Endothelial cell of umbilical vein (primary cell): ENCODE results near the gene DOCK1. TPM values are rescaled to one million over a fixed set of nuclear protein-coding genes. Genes with fewer than 3 reads are reported as not detected.

ENCODE experiments used
- BruUV-seq: library from RNA; stranded (reverse); fragments of 400-500 nt; replicated peaks from 2 replicates; lab custom pipeline; 2021; lab: Mats Ljungman, UMichigan
- CTCF ChIA-PET: fragments of 300-600, 350-600 bp; sonication (Branson Sonifier 250); formaldehyde crosslinking; loops from one replicate; lab custom pipeline; 2021; ENCODE audit warnings: antibody characterized with exemption, inconsistent platforms; lab: Charles Lee
- POLR2A ChIA-PET: fragments of 300-600, 350-600 bp; sonication (Branson Sonifier 250); formaldehyde crosslinking; loops from one replicate; lab custom pipeline; 2021; ENCODE audit warnings: antibody characterized with exemption, inconsistent platforms; lab: Charles Lee
- DNase-seq: peaks from one replicate; pipeline ENCODE4 v3.0.0-alpha.2; 2011; ENCODE audit warnings: low read depth, low spot score
- FAIRE-seq: peaks from 2 replicates; lab custom pipeline; 2011; peaks lifted over from hg19 to GRCh38; lab: Jason Lieb, UNC
- H2AFZ ChIP-seq: 2 replicates; pipeline ENCODE4 v1.6.0; 2012; ENCODE audit warnings: low read depth, low read length, control low read depth, inconsistent platforms
- H3K27ac ChIP-seq: 2 replicates; pipeline ENCODE4 v1.5.1; 2011; ENCODE audit warnings: low read depth, mild to moderate bottlenecking, control low read depth, low read length, moderate library complexity; ENCODE audit not compliant: insufficient read depth
- H3K27me3 ChIP-seq, 2 experiments: 2 replicates each; pipeline versions ENCODE4 v1.6.0 to v1.6.1; 2011; ENCODE audit warnings: low read length in 2 of 2, mixed read lengths in 1 of 2; ENCODE audit not compliant: control insufficient read depth in 2 of 2, insufficient read depth in 2 of 2
- H3K36me3 ChIP-seq, 2 experiments: 2 replicates in 1 of 2; 3 replicates in 1 of 2; pipeline ENCODE4 v1.5.1; 2011; ENCODE audit warnings: low read length in 2 of 2, mild to moderate bottlenecking in 1 of 2, moderate library complexity in 1 of 2; ENCODE audit not compliant: control insufficient read depth in 2 of 2, insufficient read depth in 2 of 2; ENCODE audit errors: extremely low read depth in 1 of 2
- H3K4me1 ChIP-seq: 3 replicates; pipeline ENCODE4 v1.5.1; 2011; ENCODE audit warnings: mild to moderate bottlenecking, low read length; ENCODE audit not compliant: control insufficient read depth, insufficient read depth; ENCODE audit errors: extremely low read depth
- H3K4me2 ChIP-seq: 2 replicates; pipeline ENCODE4 v1.6.1; 2011; ENCODE audit warnings: low read length, control low read depth, mixed read lengths; ENCODE audit not compliant: insufficient read depth
- H3K4me3 ChIP-seq, 3 experiments: fragments of 200-600 bp in 1 of 3; sonication (generic), shearing (Covaris generic) in 1 of 3; replicated peaks in 1 of 3; 2 replicates each; pipeline ENCODE4 v1.5.1; 2011 to 2016; ENCODE audit warnings: control low read depth in 3 of 3, low read length in 3 of 3, mild to moderate bottlenecking in 2 of 3, inconsistent platforms in 1 of 3, low read depth in 1 of 3, moderate library complexity in 1 of 3; ENCODE audit not compliant: insufficient read depth in 1 of 3
- H3K79me2 ChIP-seq: 2 replicates; pipeline ENCODE4 v1.6.0; 2012; ENCODE audit warnings: low read length, inconsistent platforms; ENCODE audit not compliant: control insufficient read depth, insufficient read depth
- H3K9ac ChIP-seq: replicated peaks from 2 replicates; pipeline ENCODE3; 2011; ENCODE audit warnings: low read length, control low read depth; ENCODE audit not compliant: insufficient read depth; ENCODE audit errors: extremely low read depth
- H3K9me1 ChIP-seq: replicated peaks from 3 replicates; pipeline ENCODE4 v1.6.0; 2011; ENCODE audit warnings: mild to moderate bottlenecking, low read length; ENCODE audit not compliant: control insufficient read depth, insufficient read depth; ENCODE audit errors: extremely low read depth
- H3K9me3 ChIP-seq: replicated peaks from 2 replicates; pipeline ENCODE4 v1.5.1; 2012; ENCODE audit warnings: low read length, inconsistent platforms; ENCODE audit not compliant: control insufficient read depth, insufficient read depth
- H4K20me1 ChIP-seq: replicated peaks from 2 replicates; pipeline ENCODE3; 2011; ENCODE audit warnings: mild to moderate bottlenecking, low read length; ENCODE audit not compliant: control insufficient read depth, insufficient read depth; ENCODE audit errors: extremely low read depth
- CTCF ChIP-seq, 2 donors: IDR thresholded peaks; 1 replicate in 1 of 2; 2 replicates in 1 of 2; pipeline ENCODE4 v1.5.1; 2011; ENCODE audit warnings: low read length in 2 of 2, mild to moderate bottlenecking in 2 of 2, moderate library complexity in 2 of 2, control low read depth in 1 of 2, inconsistent platforms in 1 of 2, low read depth in 1 of 2; ENCODE audit not compliant: insufficient read depth in 1 of 2; ENCODE audit errors: extremely low read depth in 1 of 2
- EZH2 ChIP-seq: IDR thresholded peaks from 2 replicates; pipeline ENCODE4 v1.6.1; 2012; ENCODE audit warnings: borderline replicate concordance, low read depth, mild to moderate bottlenecking, moderate library complexity, low read length, inconsistent platforms; ENCODE audit not compliant: severe bottlenecking
- FOS ChIP-seq: IDR thresholded peaks from 2 replicates; pipeline ENCODE4 v1.6.1; 2011; ENCODE audit warnings: mild to moderate bottlenecking, low read length, moderate library complexity, borderline replicate concordance; ENCODE audit not compliant: insufficient read depth
- GATA2 ChIP-seq: IDR thresholded peaks from 2 replicates; pipeline ENCODE4 v1.7.0; 2011; ENCODE audit warnings: low read depth, mild to moderate bottlenecking, moderate library complexity, mixed read lengths, low read length; ENCODE audit not compliant: insufficient read length, insufficient read depth
- JUN ChIP-seq: IDR thresholded peaks from 2 replicates; pipeline ENCODE4 v1.6.1; 2011; ENCODE audit warnings: borderline replicate concordance, low read depth; ENCODE audit not compliant: insufficient read length, insufficient read depth
- MAX ChIP-seq: IDR thresholded peaks from 2 replicates; pipeline ENCODE4 v1.6.1; 2011; ENCODE audit not compliant: insufficient read depth, insufficient read length
- MYC ChIP-seq: IDR thresholded peaks from one replicate; pipeline ENCODE4 v1.6.1; 2011; ENCODE audit warnings: mild to moderate bottlenecking, low read depth, low read length
- POLR2A ChIP-seq: IDR thresholded peaks from 2 replicates; pipeline ENCODE4 v1.6.1; 2012; ENCODE audit warnings: low read depth, mild to moderate bottlenecking, control low read depth, low read length
- POLR2AphosphoS5 ChIP-seq: IDR thresholded peaks from 2 replicates; pipeline ENCODE4 v1.6.1; 2012; ENCODE audit warnings: low read depth, mild to moderate bottlenecking, control low read depth, low read length, moderate library complexity; ENCODE audit not compliant: insufficient read depth
- dilution Hi-C: fragments of 300-500 bp; cut with MboI; formaldehyde crosslinking; loops from one replicate; pipeline ENCODE4 v1.15.0; 2019; ENCODE audit warnings: low sequenced_read_pairs; ENCODE audit not compliant: extremely low pct_ligation_motif_present
- intact Hi-C: fragments of 100-400 bp; cut with micrococcal nuclease; formaldehyde crosslinking; loops from one replicate; pipeline ENCODE4 v1.10.0; 2022
- polyA plus RNA-seq, 4 experiments: library from polyadenylated mRNA; depleted of rRNA in 3 of 4; stranded (reverse) in 3 of 4; unstranded in 1 of 4; fragments of >200 nt; gene quantifications; 2 replicates each; pipeline versions ENCODE4 v1.2.1 to v1.2.3, GENCODE V29; 2011 to 2012; ENCODE audit warnings: missing spikeins in 1 of 4
- total RNA-seq: library from RNA; stranded (reverse); gene quantifications from 2 replicates; pipeline ENCODE4 v1.2.3, GENCODE V29; 2021

The DOCK1 gene
- total and polyA plus RNA-seq, 2 donors (not counting 3 experiments of a cell fraction or from before 2014, with no cell fraction given), result 22.5 to 83.1 TPM

- intact Hi-C loops, result no loop called here
- peaks cover 5% of the 10 kb centered on the region for H4K20me1 ChIP-seq
- no peak overlapping the region for H3K4me3 ChIP-seq
- CTCF ChIA-PET, result no interaction called here
- peaks cover 0 to 2% of the 10 kb centered on the region in 2 experiments for H3K36me3 ChIP-seq
- no peak for DNase-seq
- H3K79me2 ChIP-seq, result no peaks in the 10 kb centered on the region
- POLR2A ChIA-PET, result no interaction called here
- no peaks in the 10 kb centered on the region for H3K27me3 ChIP-seq
- no peaks in the 10 kb centered on the region for H3K9me3 ChIP-seq
- H3K27ac ChIP-seq, result no peak overlapping the region
- H3K4me1 ChIP-seq, result no peaks in the 10 kb centered on the region
- dilution Hi-C loops, result no loop called here
- TF ChIP-seq MAX (no peak), JUN (no peak), CTCF (IDR thresholded peaks at IDR 0.05; ENCODE audit: extremely low read depth in 1 of 2, insufficient read depth in 1 of 2, low read depth in 1 of 2, low read length in 2 of 2) (no peak), FOS (no peak), EZH2 (no peak), MYC (no peak), POLR2AphosphoS5 (no peak), POLR2A (no peak), GATA2 (no peak)
- no peak overlapping the region for H2AFZ ChIP-seq
- no peak overlapping the region for H3K4me2 ChIP-seq
- no peaks in the 10 kb centered on the region for H3K9me1 ChIP-seq
- no peak overlapping the region for H3K9ac ChIP-seq
- FAIRE-seq, result no peak
- no TSS peak for BruUV-seq
Observed at GRCh38 chr10:127159648-127160245, 254.5 kb downstream of the DOCK1 start.
